Activated CD4-positive, alpha-beta T cell treated with anti-CD3 and anti-CD28 coated beads, Interleukin-2, Interleukin-4, amounts not matched to agents 100 ng/mL and 50 ng/mL, durations not matched to agents 16 hours and 8 hours (primary cell): Measurements from ENCODE around the gene STK16.
"Not testable (repeated sequence)": the region's sequence is repeated elsewhere in the genome, so short reads cannot be mapped to it uniquely, and the experiment has no call there.

ENCODE experiments used
- DNase-seq: peaks from one replicate; pipeline ENCODE4 v3.0.0-alpha.2; 2020; ENCODE audit warnings: low spot score

STK16 gene

DNA sequence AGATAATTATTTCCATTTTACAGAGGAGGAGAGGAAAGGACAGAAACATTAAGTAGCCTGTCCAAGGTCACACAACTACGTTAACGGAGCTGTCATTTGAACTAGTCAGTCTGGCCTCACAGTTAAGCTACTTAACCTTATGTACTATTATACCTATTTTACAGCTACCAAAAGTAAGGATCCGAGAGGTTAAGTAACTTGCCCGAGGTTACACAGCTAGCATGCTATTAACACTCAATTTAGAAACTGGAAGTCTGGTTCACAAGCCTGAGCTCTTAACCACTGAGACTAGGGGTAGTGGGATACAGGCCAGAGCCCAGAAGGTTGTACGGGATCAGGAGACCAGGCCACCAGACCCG lies 511 bp upstream of the STK16 start:
- no peak for DNase-seq

DNA sequence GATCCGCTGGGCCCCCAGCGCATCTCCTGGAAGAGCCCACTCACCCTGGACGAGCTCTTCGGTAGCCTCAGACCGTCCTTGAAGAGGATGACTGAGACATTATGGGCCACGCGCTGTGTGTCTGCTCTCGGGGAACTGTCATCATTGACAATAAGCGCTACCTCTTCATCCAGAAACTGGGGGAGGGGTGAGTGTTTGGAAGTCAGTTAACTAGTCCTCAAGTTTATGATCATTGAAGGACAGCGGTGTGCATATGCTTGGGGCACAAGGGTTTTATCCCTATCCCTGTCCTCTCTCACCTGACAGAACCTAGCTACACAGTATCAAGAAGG lies 586 bp downstream of the STK16 start:
- DNase-seq = no peak

DNA sequence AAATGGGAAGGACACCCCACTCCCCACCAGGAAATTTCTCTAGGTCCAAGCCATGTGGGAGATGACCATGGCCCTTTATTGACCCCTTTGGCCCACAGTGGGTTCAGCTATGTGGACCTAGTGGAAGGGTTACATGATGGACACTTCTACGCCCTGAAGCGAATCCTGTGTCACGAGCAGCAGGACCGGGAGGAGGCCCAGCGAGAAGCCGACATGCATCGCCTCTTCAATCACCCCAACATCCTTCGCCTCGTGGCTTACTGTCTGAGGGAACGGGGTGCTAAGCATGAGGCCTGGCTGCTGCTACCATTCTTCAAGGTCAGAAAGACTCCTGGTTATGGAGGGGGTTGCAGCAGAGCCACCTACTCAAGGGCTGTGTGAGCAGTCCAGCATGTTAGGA lies 1.3 kb downstream of the STK16 start:
- DNase-seq = no peak

DNA sequence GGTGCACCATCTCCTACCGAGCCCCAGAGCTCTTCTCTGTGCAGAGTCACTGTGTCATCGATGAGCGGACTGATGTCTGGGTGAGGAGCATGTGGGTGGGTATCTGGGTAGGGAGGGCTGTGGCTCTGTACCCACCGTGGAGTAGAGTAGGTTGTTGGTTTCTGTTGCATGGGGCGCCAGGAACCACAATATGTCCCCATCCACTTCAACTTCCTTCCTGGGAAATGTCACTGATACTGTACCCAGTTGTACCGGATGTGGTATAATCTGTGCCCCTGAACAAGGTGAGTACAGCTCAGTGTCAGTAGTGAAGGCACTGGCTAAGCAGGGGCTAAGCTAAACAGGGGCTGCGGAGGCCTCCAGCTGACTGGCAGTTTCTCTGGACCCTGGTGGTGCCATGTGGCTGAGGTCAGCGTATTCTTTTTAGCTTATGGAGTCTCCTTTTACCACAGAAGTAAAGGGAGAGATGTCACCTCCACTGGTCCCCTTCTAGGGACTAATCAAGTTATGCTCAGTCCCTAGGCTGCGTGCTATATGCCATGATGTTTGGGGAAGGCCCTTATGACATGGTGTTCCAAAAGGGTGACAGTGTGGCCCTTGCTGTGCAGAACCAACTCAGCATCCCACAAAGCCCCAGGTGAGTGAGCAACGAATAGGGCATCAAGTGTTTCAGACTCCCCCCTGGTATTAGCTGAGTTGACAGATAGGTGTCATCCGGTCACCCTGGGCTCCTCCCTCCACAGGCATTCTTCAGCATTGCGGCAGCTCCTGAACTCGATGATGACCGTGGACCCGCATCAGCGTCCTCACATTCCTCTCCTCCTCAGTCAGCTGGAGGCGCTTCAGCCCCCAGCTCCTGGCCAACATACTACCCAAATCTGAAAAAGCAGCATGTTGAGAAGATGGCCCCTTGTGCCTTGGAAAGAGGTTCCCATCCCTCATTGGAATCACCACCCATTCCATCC lies 2.7 kb downstream of the STK16 start:
- DNase-seq = peak; percentile 84

DNA sequence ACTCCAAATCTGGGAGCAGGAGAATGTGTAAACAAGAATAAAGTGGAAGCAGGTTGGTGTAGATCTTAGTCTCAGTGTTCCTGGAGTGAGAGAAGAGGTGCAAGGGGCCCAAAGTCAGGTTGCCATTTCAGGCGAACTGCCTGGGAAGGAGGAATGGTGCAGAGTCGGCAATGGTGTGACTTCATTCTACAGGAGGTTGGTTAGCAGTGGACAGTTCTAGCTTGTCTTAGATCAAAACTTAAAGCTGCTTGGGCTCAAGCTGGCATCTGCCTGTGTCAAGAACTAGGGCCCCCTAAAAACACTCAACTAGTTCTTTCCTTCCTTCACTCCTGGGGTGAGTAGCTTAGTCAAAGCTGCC lies 3.5 kb downstream of the STK16 start:
- DNase-seq = no peak

DNA sequence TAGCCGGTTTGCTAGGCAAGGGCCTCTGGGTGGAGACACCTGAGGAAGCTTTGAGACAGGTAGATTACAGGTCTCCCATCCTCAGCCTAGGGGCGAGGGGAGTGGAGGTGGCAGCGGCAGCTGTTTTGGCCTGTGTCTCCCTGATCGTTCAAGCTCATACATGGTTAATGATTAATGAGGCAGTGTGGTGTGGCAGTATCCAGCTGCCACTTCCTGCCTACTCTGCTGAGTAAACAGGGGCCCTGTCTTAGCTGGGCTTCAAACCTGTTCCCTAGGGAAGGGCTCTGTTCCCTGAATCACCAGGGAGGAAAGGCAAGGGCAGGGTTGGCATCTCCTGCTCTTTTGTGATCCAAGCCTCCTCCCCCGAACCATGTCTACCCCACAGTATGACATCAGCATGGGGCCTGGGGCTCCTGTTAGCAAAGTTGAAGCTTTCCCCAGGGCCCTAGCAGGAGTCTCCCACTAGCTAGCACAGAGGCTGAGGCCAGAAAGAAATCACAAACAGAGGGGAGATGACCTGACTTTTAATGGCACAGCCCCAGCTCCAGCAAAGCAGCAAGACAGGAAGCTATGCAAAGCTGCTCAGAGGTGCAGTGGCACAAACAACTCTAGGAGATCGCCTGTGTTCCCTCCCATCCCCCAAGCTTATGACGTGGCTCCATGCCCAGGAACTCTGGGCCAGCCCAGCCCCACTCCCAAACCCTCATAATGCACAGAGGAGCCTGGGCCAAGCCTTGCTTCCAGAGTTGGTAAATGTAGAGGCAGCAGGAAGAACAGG lies 4.1 kb downstream of the STK16 start:
- DNase-seq = no peak

DNA sequence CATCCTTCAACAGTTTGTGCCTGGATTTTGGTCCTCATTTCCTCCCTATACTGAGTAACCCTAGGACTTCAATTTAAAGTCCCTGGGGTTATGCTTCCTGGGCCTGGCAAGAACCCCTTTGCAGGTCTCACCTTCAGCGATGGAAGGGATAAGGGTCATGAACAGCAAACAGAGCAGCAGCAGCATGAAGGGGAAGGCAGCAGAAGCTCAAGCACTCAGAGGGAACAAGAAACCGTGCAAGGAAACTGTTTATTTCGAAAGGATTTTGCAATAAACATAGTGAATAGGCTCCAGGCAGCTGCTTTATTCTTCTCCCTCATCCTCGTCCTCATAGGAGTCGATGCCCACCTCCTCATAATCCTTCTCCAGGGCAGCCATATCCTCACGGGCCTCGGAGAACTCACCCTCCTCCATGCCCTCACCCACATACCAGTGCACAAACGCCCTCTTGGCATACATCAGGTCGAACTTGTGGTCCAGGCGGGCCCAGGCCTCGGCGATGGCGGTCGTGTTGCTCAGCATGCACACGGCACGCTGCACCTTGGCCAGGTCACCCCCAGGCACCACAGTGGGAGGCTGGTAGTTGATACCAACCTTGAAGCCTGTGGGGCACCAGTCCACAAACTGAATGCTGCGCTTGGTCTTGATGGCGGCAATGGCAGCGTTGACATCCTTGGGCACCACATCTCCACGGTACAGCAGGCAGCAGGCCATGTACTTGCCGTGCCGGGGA lies 4.9 kb downstream of the STK16 start:
- no peak for DNase-seq

DNA sequence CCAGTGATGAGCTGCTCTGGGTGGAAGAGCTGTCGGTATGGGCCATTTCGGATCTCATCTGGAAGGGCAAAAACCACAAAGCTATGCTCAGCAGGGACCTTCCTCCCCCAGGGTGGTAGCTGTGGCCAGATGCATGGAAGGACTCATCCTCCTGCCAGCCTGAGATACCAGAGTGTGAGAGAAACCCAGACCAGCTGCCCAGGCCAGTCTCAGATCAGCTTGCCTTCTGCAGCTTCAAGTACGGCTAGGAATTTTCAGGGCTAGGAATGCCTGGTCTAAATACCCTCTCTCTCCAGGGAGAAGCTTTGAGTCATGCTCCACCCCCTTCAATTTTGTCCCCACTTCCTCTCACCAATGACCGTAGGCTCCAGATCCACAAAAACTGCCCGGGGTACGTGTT lies 6.4 kb downstream of the STK16 start:
- DNase-seq = no peak

DNA sequence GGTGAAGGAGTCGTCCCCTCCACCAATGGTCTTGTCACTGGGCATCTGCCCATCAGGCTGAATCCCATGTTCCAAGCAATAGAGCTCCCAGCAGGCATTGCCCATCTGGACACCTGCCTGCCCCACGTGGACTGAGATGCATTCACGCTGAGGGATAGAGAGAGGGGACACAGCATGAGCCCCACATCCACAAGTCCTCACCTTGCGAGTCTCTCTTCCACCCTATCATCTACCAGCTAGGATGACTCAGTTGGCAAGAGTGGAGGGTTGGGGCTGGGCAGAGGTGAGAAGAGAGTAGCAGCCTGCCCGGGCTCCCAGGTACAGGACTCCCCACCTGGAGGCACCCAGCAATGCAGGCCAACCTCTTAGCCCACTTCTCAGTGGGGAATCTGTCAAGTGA lies 6.8 kb downstream of the STK16 start:
- DNase-seq = no peak

DNA sequence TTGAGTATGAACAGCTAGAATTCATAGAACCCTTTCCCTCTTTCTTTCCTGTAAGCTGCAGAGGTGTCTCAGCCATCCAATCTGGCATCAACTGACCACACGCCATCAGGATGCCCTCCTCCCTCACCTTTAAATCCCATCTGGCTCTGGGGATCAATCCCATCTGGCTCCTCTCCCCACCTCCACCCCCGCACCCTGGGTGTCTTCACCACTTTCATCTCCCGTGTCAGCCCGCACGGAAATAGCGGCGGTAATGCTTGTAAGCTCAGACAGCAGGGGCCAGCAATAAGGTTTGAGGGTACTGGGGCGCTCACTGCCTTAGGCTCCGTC lies 7.3 kb downstream of the STK16 start:
- DNase-seq = no peak

DNA sequence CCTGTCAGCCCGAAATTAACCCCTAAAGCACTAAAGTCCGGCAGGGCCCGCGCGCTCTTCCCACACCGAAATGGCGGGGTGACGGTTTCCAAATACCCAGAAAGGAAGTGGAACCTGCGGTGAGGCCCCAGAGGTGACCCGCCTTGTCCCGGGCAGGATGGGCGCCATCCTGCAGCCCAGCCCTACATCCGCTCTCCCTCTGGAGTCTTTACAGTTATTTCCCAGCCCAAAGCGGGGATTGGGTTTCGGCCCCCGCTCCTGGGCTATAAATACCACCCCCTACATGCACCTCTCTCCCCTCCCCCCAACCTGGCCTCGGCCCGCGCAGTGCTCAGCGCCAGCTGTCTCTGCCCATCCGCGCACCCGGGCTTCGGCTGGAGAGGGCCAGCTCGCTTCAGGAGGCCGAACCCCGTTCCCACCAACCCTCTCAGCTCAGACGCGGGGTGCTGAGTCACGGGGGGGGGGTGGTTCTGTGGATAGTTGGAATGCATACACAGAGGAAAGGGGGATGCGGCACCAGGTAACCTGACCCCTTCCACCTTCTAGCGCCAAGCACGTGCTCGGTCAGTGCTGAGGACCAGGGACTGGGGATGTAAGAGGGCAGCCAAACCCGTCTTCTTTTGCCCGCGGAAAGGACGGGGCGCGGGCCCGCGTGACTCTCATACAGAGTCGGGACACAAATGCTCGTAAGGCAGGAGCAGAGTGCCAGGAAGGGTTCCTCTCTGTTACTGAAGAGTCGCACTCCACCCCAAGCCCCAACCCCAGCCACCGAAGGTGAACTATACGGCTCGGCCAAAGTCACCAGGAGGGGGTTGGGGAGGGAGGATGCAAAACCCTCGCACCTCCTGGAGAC lies 7.8 kb downstream of the STK16 start, which contains the start of gene TUBA4B:
TSS of gene TUBA4B (plus strand) at position 344 of the 853 bp plus-strand sequence. CDS start at position 509, 165 bp downstream.
- no peak for DNase-seq

DNA sequence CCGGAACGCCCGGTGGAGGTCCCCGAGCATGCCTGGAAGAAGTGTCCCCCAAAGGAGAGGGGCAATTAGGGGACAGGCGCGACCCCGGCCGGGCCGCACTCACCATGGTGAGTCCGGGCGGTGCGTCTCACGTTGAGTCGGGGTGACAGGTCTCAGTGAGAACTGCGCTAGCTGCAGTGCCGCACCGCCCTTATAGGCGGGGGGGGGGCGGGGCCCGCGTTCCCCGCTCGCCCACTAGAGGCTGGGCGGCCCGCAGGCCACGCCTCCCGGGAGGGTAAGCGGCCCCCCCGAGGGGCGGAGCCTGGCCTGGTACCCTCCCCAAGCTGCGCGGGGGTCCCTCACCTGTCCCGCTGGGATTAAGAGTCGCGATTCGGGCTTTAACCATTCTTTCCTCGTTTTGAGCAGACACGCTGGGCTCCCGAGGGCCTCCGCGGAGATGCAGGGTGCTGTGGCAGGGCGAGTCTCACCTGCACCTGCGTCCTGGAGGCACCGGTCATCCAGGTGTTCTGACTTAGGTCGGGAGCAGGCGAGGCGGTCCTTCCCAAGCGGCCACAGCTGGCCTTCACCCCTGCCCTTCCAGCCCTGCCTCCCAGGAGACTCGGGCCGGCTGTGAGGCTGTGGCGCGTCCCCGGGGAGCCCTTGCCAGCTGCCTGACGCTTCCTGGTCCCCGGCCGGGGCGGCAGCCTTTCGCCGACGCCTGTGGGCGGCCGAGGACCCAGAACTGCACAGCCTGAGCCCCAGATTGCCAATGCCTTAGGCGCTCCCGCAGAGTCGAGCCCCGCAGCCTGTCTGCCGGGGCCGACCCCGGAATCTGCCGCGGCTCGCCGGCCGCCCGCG lies 8.7 kb downstream of the STK16 start, which contains the start of gene TUBA4A:
TSS of gene TUBA4A (minus strand) at position 166 of the 837 bp plus-strand sequence. CDS start at position 106, 60 bp downstream.
- peak; percentile 89 for DNase-seq

DNA sequence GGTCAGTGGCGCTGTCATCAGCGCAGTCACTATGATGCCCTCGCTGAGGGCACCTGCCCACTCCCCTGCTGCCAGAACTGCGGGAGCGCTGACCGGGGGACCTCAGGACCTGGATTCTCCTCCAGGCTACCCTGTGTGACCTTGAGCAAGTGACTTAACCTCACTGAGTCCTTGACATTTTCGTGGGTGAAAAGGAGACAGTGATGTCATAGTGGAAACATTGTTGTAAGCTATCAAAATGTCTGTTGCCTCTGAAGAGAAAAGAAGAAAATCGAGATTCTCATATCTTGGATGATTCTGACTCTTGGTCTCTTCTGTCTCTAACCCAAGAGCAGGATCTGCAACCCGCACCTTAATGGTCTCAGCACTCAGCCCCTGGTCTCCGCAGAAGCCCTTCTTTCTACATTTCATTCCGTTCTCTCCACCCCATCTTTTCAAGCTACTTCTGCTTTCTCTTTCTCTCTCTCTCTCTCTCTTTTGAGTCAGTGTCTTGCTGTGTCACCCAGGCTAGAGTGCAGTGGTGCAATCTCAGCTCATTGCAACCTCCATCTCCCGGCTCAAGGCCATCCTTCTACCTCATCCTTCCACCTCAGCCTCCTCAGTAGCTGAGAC lies 9.4 kb downstream of the STK16 start:
- no peak for DNase-seq

DNA sequence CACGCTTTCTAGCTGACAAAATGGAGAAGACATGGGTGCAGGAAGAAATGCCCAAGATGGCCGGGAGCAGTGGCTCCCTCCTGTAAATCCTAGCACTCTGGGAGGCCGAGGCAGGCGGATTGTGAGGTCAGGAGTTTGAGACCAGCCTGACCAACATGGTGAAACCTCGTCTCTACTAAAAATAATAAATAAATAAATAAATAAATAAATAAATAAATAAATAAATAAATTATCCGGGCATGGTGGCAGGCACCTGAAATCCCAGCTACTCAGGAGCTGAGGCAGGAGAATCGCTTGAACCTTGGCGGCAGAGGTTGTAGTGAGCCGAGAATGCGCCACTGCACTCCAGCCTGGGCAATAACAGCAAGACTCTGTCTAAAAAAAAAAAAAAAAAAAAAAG lies 13.7 kb downstream of the STK16 start:
- not testable (repeated sequence) for DNase-seq

DNA sequence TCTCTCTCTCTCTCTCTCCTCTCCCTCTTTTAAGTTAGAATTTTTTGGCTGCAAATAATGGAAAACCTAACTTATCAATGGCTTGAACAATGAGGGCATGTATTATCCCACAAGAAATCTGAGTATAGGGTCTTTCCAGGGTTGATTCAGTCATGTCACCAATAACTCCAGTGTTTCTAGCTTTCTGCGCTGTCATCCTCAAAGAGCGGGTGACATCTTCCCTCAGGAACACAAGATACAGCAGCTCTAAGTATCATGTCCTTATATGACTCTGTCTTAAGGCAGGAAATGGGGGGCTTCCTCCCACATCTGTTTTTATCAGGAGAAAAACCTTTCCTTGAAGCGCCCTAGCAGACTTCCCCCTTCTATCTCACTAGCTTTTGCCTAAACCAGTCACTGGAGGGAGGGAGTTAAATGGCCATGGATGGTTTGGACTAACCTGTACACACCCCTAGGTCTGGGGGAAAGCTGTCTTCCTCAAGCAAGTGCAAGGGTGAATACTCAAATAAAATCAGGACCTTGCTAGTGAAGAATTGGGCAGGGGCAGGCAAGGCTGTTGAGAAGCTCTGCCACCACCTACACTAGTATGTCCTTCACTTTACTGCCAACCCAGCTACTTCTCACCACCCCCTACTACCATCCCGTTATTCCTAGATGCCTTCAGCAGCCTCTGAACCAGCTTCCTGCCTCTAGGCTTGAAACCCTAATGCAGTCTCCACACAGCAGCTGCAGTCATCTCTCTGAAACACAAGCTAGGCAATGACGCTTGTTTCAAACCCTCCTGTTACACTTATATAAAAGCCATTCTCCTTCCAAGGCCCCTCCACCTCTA lies 16.0 kb downstream of the STK16 start:
- DNase-seq = no peak

DNA sequence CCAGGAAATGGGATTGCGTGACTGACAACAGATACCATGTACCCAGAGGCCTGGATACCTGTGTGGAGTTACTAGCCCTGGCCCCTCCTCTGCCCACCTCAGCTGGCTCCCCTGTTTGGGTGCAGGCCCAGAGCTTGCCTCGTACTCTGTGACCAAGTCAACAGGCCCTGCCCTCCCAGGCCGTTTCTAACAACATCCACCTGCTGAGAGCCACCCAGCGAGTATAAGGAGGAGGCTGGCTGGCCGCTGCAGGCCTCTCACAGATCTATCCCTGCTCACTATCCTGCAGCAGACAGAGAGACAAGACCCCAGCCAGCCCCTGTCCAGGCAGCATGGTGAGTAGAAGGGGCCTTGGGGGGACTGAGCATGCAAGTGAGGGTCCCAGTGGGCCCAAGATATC lies 21.0 kb downstream of the STK16 start:
- no peak for DNase-seq

DNA sequence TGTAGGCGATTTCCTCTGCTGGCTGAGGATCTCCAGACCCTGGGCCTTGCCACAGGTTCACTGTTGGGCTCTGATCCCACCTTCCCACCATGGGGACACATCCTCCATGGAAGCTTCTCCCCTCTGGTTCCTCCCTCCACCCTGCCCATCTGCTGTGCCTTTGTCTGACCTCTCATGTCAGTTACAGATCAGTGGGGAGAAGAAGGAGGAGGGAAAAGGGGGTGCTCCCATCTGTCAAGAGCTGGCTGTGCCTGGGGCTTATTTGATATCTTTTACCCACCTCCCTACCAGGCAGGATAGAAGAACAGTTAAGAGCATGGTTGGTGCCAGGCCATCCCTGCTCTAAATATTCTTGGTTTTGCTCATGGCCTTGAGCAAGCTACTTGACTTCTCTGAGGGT lies 21.6 kb downstream of the STK16 start:
- no peak for DNase-seq

DNA sequence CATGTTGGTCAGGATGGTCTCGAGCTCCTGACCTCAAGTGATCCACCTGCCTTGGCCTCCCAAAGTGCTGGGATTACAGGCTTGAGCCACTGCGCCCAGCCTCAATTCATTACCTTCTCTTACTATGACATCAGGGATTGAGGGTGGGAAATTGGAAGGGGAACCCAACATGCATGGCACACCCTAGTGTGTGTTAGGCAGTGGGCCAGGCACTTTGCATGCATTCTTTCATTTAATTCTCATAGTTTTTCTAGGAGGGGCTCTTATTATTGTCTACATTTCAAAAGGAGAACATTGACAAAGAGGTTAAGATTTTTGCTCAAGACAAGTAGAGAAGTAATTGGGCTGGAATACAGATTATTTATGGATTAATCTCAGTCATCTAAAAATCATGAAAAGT lies 23.0 kb downstream of the STK16 start:
- no peak for DNase-seq

DNA sequence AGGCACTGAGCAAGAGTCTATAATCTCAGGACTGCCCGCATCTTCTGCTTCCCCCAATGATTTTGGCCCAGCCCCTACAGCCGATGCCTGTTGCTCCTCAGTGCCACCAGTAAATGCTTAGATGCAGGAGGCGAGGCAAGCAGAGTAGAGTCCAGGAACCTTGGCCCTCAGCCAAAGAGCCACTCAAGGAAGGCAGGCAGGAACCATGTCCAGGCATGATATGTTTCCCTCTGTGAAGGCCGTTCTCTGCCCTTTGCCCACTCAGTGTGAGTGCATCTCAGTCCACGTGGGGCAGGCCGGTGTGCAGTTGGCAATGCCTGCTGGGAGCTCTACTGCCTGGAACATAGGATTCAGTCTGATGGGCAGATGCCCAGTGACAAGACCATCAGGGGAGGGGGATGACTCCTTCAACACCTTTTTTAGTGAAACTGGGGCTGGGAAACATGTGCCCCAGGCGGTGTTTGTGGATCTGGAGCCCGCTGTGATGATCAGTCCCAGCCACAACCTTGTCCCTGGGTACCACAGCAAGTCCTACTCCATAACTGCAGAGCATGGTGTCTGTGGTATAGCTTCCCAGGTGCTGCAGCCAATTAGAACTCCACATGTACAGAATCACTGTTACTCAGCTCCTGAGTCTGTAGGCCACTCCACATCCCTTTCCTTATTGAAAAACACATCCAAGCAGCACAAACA lies 24.2 kb downstream of the STK16 start:
- no peak for DNase-seq
